Activated CD4-positive, alpha-beta T cell treated with anti-CD3 and anti-CD28 coated beads, Interleukin-2, amount 10 ng/mL, durations not matched to agents 7 days and 5 days (primary cell): ENCODE results near the gene NOS1AP. TPM values are rescaled to one million over a fixed set of nuclear protein-coding genes. Genes with fewer than 3 reads are reported as not detected.

Experiments
- CTCF ChIA-PET: fragments of 350-600 bp; sonication (Branson Sonifier 250); formaldehyde crosslinking; loops from one replicate; lab custom pipeline; 2021; ENCODE audit warnings: antibody characterized with exemption; lab: Charles Lee
- POLR2A ChIA-PET: fragments of 350-600 bp; sonication (Branson Sonifier 250); formaldehyde crosslinking; loops from one replicate; lab custom pipeline; 2021; ENCODE audit warnings: antibody characterized with exemption; lab: Charles Lee
- DNase-seq: peaks from one replicate; pipeline ENCODE4 v3.0.0-alpha.2; 2020
- H3K27ac Mint-ChIP-seq: one replicate; pipeline ENCODE4 v1.8.0; 2021; ENCODE audit warnings: mild to moderate bottlenecking, moderate library complexity, mixed read lengths
- H3K27me3 Mint-ChIP-seq: one replicate; pipeline ENCODE4 v1.8.0; 2021; ENCODE audit warnings: mixed read lengths
- H3K36me3 Mint-ChIP-seq: one replicate; pipeline ENCODE4 v1.8.0; 2021; ENCODE audit warnings: low read depth, mixed read lengths
- H3K4me1 Mint-ChIP-seq: one replicate; pipeline ENCODE4 v1.8.0; 2021; ENCODE audit warnings: mixed read lengths
- H3K4me3 Mint-ChIP-seq: one replicate; pipeline ENCODE4 v1.8.0; 2021; ENCODE audit warnings: mild to moderate bottlenecking, moderate library complexity, mixed read lengths
- H3K9me3 Mint-ChIP-seq: one replicate; pipeline ENCODE4 v1.8.0; 2021; ENCODE audit warnings: mixed read lengths
- total RNA-seq, 2 experiments: library from RNA; stranded (reverse); gene quantifications; one replicate each; pipeline ENCODE4 v1.2.3, GENCODE V29; 2021

Gene NOS1AP
- total RNA-seq, 2 experiments from 2014 or later = 0.06 TPM; not detected in 1

DNA sequence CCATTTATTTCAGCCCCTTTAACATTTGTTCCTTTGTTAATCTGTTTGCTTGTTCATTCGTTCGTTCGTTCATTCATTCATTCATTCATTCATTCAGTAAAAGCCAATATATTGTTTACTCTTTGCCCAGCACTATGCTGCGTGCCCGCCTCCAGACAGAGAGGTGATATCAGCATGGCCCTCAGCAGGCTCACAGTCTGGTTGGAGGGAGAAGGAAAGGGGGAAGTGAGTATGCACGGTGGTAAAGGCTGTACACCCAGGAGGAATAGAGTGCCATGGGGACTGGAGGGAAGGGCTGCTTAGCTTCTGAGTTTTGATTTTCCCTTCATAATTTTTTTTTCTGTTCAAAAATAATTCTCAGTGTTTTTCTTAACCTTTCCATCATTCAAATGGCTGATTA is 144.7 kb downstream of the NOS1AP start:
- no peak overlapping the region for H3K4me3 Mint-ChIP-seq
- H3K4me1 Mint-ChIP-seq = no peaks in the 10 kb centered on the region
- DNase-seq = no peak
- ChIA-PET POLR2A (no interaction called here), CTCF (interaction anchor here (1.0 kb wide), 1 partner anchor 9 kb away, joined by 3 read pairs; no protein-coding TSS in a partner anchor)
- H3K36me3 Mint-ChIP-seq = no peaks in the 10 kb centered on the region
- no peak overlapping the region for H3K27ac Mint-ChIP-seq
- no peaks in the 10 kb centered on the region for H3K9me3 Mint-ChIP-seq
- peaks cover 7% of the 10 kb centered on the region for H3K27me3 Mint-ChIP-seq

GRCh38 chr1:162215902-162216301 is 146.4 kb downstream of the NOS1AP start:
- ChIA-PET POLR2A (no interaction called here), CTCF (no interaction called here)
- Mint-ChIP-seq H3K27me3 (peaks cover 2% of the 10 kb centered on the region), H3K27ac (no peak overlapping the region), H3K9me3 (no peaks in the 10 kb centered on the region), H3K4me1 (no peaks in the 10 kb centered on the region), H3K36me3 (no peaks in the 10 kb centered on the region), H3K4me3 (no peak overlapping the region)
- DNase-seq = no peak

DNA sequence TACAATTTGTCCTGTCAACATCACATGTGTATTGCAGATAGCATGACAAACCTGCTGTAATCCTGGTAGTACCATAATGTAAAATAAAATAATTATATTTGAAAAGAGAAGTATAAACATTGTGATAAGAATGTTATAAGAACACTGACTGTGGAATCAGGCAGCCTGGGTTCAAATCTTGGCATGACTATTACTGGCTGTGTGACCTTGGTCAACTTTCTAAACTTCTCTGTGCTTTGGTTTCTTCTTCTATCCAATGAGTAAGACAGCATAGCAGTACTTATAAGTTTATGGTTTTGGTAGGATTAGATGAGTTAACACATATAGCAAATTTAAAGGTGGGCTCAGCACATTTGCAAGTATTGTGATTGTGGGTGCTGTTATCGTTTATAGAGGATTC is 147.1 kb downstream of the NOS1AP start:
- no peak overlapping the region for H3K27ac Mint-ChIP-seq
- H3K4me3 Mint-ChIP-seq = no peak overlapping the region
- CTCF ChIA-PET = interaction anchor here (0.6 kb wide), 1 partner anchor 137 kb away, joined by 3 read pairs; no protein-coding TSS in a partner anchor
- no peaks in the 10 kb centered on the region for H3K9me3 Mint-ChIP-seq
- H3K4me1 Mint-ChIP-seq = no peaks in the 10 kb centered on the region
- DNase-seq = no peak
- POLR2A ChIA-PET = no interaction called here
- peaks cover 2% of the 10 kb centered on the region for H3K27me3 Mint-ChIP-seq
- no peaks in the 10 kb centered on the region for H3K36me3 Mint-ChIP-seq

DNA sequence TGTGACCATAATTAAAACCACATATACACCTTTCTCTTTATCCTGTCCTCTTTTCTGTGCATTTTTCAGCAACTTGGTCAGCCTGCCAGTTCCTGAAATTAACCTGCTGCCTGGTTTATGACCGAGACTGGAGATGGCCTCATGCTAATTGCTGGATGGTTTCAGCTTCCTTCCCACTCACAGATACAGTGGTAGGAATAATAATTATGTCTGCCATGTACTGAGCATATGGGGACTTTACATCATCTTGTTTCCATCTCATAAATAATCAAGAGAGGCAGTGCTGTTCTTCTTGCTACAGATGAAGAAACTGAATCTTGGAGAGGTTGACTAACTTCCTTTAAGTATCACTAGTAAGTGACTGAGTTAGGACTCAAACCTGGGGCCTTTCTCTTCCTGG is 148.2 kb downstream of the NOS1AP start:
- Mint-ChIP-seq H3K4me3 (no peak overlapping the region), H3K9me3 (no peaks in the 10 kb centered on the region), H3K27ac (no peak overlapping the region), H3K27me3 (peaks cover 5% of the 10 kb centered on the region), H3K4me1 (no peaks in the 10 kb centered on the region), H3K36me3 (no peaks in the 10 kb centered on the region)
- POLR2A ChIA-PET = no interaction called here
- CTCF ChIA-PET = no interaction called here
- no peak for DNase-seq

- CTCF ChIA-PET = no interaction called here
- no peaks in the 10 kb centered on the region for H3K36me3 Mint-ChIP-seq
- H3K27me3 Mint-ChIP-seq = peaks cover 10% of the 10 kb centered on the region
- POLR2A ChIA-PET = no interaction called here
- DNase-seq = no peak
- no peak overlapping the region for H3K4me3 Mint-ChIP-seq
- H3K27ac Mint-ChIP-seq = no peak overlapping the region
- H3K4me1 Mint-ChIP-seq = no peaks in the 10 kb centered on the region
- H3K9me3 Mint-ChIP-seq = no peaks in the 10 kb centered on the region
Measured at GRCh38 chr1:162218546-162218945, 149.1 kb downstream of the NOS1AP start.

GRCh38 chr1:162218975-162219374 is 149.5 kb downstream of the NOS1AP start:
- H3K4me1 Mint-ChIP-seq = no peaks in the 10 kb centered on the region
- no peak overlapping the region for H3K27ac Mint-ChIP-seq
- H3K4me3 Mint-ChIP-seq = no peak overlapping the region
- ChIA-PET CTCF (no interaction called here), POLR2A (no interaction called here)
- DNase-seq = no peak
- peaks cover 12% of the 10 kb centered on the region for H3K27me3 Mint-ChIP-seq
- no peaks in the 10 kb centered on the region for H3K9me3 Mint-ChIP-seq
- no peaks in the 10 kb centered on the region for H3K36me3 Mint-ChIP-seq

DNA sequence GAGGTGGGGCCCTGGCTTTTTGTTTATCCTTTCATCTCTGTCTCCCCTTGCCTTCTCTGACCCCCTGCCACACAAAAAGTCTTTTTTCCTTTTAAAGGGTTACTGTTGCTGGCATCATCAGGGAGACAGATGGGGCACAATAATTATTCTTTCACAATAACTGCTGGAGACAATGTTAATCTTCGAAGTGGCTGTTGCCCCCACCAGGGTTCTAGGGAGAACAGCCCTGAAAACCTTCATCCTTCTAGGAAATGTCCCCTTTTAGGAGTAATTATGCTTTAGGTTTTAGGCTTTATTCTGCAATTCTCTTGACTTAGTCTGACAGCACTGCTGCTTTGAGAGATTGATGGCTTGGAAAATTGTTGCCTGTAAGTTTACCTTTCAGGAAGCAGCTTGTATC is 150.0 kb downstream of the NOS1AP start:
- Mint-ChIP-seq H3K36me3 (no peaks in the 10 kb centered on the region), H3K4me3 (no peak overlapping the region), H3K27me3 (peaks cover 14% of the 10 kb centered on the region), H3K9me3 (no peaks in the 10 kb centered on the region), H3K27ac (no peak overlapping the region), H3K4me1 (no peaks in the 10 kb centered on the region)
- CTCF ChIA-PET = no interaction called here
- POLR2A ChIA-PET = no interaction called here
- no peak for DNase-seq

GRCh38 chr1:162220009-162220539 is 150.6 kb downstream of the NOS1AP start:
- no peak for DNase-seq
- H3K4me1 Mint-ChIP-seq = no peaks in the 10 kb centered on the region
- no peaks in the 10 kb centered on the region for H3K36me3 Mint-ChIP-seq
- peaks cover 16% of the 10 kb centered on the region for H3K27me3 Mint-ChIP-seq
- H3K9me3 Mint-ChIP-seq = no peaks in the 10 kb centered on the region
- no peak overlapping the region for H3K27ac Mint-ChIP-seq
- no peak overlapping the region for H3K4me3 Mint-ChIP-seq
- POLR2A ChIA-PET = no interaction called here
- CTCF ChIA-PET = no interaction called here

DNA sequence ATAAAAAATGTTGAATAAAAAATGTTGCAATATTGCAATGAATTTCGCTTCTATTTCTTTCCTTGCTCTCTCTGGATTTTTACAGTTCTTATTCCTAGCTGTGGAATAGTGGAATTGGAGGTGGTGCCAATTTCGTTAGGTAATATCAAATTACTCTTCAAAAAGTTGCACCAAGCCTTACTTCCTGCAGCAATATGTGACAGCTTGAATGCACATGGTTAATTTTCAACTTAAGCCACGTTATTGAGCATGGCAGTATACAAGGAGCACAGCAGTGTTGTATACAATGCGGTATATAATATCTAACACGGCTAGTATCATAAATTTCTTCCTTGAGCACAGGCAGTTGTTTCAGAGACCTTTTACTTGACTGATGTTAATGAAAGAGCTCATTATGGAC is 152.5 kb downstream of the NOS1AP start:
- Mint-ChIP-seq H3K27ac (no peak overlapping the region), H3K4me3 (no peak overlapping the region), H3K9me3 (no peaks in the 10 kb centered on the region), H3K4me1 (no peaks in the 10 kb centered on the region), H3K27me3 (peaks cover 16% of the 10 kb centered on the region), H3K36me3 (no peaks in the 10 kb centered on the region)
- DNase-seq = no peak
- POLR2A ChIA-PET = no interaction called here
- CTCF ChIA-PET = no interaction called here

- ChIA-PET CTCF (no interaction called here), POLR2A (no interaction called here)
- H3K27me3 Mint-ChIP-seq = peaks cover 17% of the 10 kb centered on the region
Measured at GRCh38 chr1:162222730-162223129, 153.2 kb downstream of the NOS1AP start.

GRCh38 chr1:162223488-162223887 is 154.0 kb downstream of the NOS1AP start:
- DNase-seq = no peak
- H3K4me1 Mint-ChIP-seq = no peaks in the 10 kb centered on the region
- H3K9me3 Mint-ChIP-seq = no peaks in the 10 kb centered on the region
- H3K27ac Mint-ChIP-seq = no peak overlapping the region
- H3K36me3 Mint-ChIP-seq = no peaks in the 10 kb centered on the region
- H3K4me3 Mint-ChIP-seq = no peak overlapping the region
- peaks cover 21% of the 10 kb centered on the region for H3K27me3 Mint-ChIP-seq
- ChIA-PET POLR2A (no interaction called here), CTCF (no interaction called here)

More at GRCh38 chr1:162222730-162223129, 153.2 kb downstream of the NOS1AP start:
- Mint-ChIP-seq H3K27ac (no peak overlapping the region), H3K36me3 (no peaks in the 10 kb centered on the region), H3K4me1 (no peaks in the 10 kb centered on the region), H3K4me3 (no peak overlapping the region), H3K9me3 (no peaks in the 10 kb centered on the region)
- no peak for DNase-seq

- no peaks in the 10 kb centered on the region for H3K9me3 Mint-ChIP-seq
- H3K4me3 Mint-ChIP-seq = no peak overlapping the region
- peaks cover 26% of the 10 kb centered on the region for H3K27me3 Mint-ChIP-seq
- no peak overlapping the region for H3K27ac Mint-ChIP-seq
- ChIA-PET POLR2A (no interaction called here), CTCF (no interaction called here)
- no peaks in the 10 kb centered on the region for H3K4me1 Mint-ChIP-seq
- no peak for DNase-seq
- H3K36me3 Mint-ChIP-seq = no peaks in the 10 kb centered on the region
Measured at GRCh38 chr1:162224267-162224666, 154.8 kb downstream of the NOS1AP start.

DNA sequence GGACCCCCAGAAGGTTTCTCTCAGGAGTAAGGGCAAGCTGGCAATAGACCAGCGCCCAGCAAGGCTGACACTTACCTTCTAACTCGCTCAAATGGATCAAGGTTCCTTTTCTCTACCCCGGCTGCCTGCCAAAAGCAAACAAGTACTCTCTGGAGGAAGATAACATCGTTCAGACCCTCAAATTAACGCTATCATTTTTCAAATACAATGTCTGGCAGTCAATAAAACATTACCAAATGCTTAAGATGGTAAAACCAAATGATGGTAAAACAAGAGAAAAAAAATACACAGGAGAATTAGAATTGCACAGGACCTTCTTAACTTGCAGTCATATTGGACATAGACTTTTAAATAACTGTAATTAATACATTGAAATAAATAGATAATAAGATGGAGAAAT is 159.1 kb downstream of the NOS1AP start:
- Mint-ChIP-seq H3K27me3 (peaks cover 41% of the 10 kb centered on the region), H3K4me3 (no peak overlapping the region), H3K27ac (no peak overlapping the region), H3K36me3 (no peaks in the 10 kb centered on the region), H3K4me1 (no peaks in the 10 kb centered on the region), H3K9me3 (no peaks in the 10 kb centered on the region)
- CTCF ChIA-PET = no interaction called here
- no peak for DNase-seq
- POLR2A ChIA-PET = no interaction called here

DNA sequence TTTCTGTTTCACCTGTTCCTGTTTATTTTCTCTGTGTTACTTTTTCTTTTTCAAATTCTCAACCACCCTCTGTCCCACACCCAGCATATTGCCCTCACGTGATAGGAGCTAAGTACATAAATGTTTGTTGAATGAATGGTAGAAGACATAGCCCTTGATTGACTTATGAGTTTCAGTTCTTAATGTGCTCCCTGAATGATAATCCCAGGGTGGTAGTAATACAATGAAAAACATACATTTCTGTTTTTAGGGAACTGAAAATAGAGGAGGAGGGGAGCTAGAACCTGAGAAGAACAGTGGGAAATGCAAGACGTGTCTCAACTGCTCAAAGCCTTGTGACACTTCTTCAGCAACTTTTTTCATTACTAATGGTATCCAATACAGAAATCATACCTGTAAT is 160.1 kb downstream of the NOS1AP start:
- Mint-ChIP-seq H3K36me3 (no peaks in the 10 kb centered on the region), H3K4me1 (no peaks in the 10 kb centered on the region), H3K4me3 (no peak overlapping the region), H3K9me3 (no peaks in the 10 kb centered on the region), H3K27ac (no peak overlapping the region), H3K27me3 (peaks cover 36% of the 10 kb centered on the region)
- CTCF ChIA-PET = no interaction called here
- POLR2A ChIA-PET = no interaction called here
- no peak for DNase-seq
